GM19463 (cell line): ENCODE measurements around the gene RASIP1.
"Not testable (repeated sequence)": the region's sequence is repeated elsewhere in the genome, so short reads cannot be mapped to it uniquely, and the experiment has no call there.

ENCODE experiments used
- ATAC-seq: cut with Tn5 transposase; IDR thresholded peaks from one replicate; pipeline ENCODE4 v1.9.1; 2021; ENCODE audit warnings: mild to moderate bottlenecking, moderate library complexity; ENCODE audit not compliant: unreplicated experiment

The RASIP1 gene

DNA sequence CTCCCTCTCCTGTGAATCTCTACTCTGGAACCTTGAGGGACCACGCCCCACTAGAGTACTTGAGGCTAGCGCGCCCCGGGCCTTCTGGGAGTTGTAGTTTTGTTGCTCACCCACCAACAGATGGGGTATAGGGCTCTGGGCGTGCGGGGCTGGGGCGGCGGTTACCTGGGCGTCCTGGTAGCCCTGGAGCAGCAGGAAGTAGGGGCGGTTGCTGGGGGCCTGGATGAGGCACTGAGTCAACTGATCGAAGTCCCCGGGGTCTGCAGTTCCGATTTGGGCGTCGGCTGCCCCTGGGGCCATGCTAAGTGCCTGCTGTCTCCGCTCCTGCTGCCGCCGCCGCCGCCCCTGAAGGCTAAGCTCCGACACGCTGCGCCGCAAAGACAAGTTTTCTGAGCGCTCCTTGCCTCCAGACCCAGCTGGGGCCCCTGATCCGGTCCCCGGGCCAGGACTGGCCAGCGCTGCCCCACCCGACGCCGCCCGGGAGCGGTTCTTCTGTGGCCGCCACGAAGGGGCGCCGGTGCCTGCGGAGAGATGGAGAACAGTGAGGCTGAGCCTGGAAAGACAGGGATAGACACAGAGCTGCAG is 5.3 kb downstream of the RASIP1 start:
- no peak for ATAC-seq

DNA sequence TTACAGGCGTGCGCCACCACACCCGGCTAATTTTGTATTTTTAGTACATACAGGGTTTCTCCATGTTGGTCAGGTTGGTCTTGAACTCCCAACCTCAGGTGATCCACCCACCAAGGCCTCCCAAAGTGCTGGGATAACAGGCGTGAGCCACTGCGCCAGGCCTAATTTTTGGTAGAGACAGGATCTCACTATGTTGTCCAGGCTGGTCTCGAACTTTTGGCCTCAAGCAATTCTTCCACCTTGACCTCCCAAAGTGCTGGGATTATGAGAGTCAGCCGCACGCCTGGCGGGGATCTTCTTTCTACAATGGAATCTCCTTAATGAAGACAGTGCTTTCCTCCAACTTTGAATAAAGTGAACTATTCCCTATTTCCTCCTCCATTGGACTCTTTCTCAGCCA is 5.8 kb downstream of the RASIP1 start:
- no peak for ATAC-seq

DNA sequence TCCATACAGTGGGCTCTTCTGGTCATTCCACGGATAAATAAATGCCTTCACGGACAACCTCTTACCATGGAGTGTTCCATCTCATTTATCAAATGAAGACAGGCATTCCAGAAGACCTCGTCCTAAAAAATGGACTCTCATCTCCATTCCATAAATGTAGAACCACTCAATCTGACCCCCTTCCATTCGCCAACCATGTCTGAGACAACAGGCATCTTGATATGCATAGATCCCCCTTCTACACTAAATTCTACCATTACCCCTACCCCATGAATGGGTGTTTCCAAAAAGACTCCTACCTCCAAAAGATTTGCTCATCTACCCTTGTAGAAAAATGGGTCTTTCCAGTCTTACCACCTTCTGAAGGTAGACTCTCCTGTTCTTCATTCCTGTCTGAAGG is 9.0 kb downstream of the RASIP1 start:
- no peak for ATAC-seq

DNA sequence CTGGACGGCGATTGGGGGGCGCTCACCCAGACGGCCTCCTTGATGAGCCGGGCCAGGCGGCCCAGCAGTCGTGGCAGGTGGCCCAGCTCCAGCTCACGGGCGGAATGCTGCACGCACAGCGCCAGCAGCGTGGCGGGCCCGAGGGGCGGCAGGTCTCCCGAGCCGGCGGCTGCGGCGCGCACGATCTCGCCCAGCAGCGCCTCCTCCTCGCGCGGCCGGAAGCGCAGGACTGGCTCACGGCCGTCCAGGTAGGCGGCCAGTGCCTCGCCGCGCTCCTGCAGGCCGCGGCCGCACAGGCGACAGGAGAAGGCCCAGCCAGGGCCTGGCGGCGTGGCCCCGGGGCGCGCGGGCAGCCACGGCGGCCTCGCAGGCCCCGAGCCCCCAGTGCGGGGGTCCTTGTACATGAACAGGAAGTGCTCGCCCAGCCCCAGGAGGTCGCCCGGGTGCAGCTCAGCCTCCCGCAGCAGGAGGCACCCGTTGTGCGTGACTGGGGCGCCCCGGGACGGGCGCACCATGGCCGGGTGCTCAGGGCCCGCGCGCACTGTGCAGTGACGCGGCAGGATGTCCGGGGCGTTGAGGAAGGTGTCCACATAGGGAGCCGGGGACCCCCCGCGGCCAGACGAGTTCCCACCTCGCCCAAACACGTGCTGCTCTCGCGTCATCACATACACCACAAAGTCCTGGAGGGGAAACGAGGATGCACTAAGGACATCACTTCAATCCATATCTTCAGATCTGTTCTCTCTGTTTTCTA is 11.3 kb downstream of the RASIP1 start:
- no peak for ATAC-seq

DNA sequence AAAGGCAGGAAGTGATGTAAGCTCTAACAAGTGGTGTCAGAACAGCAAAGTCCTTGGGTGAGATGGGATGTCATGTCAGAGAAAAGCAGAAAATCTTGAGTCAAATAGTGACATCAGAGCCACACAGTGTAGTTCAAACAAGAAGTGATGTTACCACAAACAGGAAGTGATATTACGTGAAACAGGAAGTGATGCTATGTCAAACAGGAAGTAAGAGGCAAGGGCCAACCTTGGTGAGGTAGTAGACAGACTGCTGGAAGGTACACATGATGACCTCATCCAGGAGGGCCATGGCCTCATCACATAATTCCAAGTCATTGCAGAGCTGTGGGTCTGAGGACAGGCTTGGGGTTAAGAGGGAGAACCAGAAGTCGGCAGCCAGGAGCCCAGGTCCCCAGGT is 13.9 kb downstream of the RASIP1 start:
- ATAC-seq = no peak

DNA sequence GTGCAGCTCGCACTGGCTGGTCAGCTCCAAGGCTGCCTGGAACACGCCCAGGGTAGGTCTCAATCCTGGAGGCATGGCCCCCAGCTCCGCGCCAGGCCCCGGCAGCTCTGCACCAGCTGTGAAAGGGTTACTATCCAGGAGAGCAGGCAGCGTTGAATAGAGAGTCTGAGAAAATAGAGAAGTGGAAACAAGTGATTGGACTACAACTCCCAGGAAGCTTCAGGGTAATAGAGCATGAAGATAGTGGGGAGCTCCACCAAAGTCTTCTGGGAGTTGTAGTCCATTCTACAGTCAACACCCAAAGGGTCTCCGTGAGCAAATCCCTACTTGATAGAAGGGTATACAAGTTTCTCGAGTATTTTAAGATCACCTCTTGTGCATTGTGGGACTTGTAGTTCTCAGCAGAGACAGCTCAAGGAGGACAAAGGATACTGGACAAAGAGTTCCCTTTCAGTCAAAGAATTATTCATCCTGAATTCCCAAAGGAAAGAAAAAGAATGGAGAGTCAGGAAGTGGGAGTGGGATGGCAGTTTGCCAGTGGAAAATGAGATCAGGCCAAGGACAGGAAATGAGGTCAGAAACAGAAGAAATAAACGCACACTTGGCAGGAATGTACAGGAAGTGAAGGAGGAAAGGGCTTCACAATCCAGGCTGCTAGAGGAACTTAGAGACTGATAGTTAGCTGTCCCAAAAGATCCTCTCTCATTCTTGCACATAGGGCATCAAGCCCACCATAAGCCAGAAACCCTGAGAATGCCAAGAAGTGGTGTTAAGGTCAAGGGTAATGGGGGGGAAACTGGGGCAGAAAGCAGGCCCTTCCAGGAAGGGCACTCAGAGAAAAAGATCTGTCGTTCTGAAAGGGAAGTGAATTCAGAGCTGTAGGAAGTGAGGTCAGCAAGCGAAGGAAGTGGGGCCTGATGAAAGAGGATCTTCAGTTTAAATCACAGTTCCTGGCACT is 15.3 kb downstream of the RASIP1 start:
- no peak for ATAC-seq

DNA sequence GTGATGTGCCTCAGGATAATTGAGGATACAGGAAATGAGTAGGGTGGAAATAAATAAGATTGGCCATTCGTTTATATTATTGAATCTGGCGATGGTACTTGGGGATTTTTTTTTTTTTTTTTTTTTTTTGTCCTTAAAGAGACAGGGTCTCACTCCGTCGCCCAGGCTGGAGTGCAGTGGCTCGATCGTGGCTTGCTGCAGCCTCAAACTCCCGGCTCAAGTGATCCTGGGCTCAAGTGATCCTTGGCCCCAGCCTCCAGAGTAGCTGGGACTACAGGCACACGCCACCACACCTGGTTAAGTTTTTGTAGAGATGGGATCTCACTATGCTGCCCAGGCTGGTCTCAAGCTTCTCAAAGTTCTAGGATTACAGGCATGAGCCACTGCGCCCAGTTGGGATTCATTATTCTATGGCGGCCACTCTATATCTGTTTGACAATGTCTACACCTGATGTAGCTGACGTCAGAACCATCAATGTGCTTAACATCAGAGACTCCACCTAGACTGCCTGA is 18.2 kb downstream of the RASIP1 start:
- no peak for ATAC-seq

DNA sequence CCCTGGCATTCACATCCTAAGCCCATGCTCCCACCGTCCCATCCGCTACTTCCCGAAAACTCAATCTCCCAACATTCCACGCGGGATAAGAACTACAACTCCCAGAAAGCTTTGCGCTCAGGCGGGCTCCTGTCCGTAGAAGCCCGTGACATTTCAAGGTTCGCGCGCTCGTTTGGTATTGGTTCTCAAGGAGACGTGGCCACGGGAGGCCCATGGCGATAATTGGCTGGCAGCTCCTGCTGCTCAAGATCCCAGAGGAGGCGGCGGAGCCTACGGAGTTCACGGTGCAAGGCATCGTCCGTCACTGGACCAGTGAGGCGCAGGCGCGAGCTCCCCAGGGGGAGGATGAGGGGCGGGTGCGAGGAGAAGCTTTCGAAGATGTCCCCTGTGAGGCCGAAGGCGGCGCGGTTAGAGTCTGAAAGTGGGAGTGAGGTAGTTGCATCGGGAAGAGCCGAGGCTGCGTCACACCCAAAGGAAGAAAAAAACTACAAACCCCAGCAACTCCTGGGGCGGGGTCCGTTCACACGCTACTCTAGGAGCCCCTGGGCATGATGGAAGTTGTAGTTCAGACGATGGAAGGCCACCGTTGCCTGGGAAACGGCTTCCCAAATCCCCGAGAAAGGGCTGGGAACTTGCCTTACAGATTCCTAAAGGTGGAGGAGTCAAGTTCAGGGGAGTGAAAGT is 19.7 kb downstream of the RASIP1 start:
- ATAC-seq = peak; percentile 89

DNA sequence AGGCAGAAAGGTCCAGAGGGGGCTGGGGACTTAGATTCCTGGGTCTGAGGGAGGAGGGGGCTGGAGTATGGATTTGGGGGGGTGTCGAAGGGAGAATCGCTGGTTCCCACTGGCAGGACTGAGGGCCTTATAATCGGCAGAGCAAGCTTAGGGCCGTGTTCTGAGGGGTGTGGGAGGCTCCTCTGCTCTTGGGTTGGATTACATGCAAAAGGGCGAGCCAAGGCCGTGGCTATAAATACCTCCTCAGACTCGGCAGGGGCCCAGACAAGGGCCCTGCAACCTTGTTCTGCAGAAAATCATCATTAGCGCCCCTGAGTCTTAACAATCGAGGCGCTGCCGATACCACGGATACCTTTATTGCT is 20.2 kb downstream of the RASIP1 start:
- ATAC-seq = no peak

DNA sequence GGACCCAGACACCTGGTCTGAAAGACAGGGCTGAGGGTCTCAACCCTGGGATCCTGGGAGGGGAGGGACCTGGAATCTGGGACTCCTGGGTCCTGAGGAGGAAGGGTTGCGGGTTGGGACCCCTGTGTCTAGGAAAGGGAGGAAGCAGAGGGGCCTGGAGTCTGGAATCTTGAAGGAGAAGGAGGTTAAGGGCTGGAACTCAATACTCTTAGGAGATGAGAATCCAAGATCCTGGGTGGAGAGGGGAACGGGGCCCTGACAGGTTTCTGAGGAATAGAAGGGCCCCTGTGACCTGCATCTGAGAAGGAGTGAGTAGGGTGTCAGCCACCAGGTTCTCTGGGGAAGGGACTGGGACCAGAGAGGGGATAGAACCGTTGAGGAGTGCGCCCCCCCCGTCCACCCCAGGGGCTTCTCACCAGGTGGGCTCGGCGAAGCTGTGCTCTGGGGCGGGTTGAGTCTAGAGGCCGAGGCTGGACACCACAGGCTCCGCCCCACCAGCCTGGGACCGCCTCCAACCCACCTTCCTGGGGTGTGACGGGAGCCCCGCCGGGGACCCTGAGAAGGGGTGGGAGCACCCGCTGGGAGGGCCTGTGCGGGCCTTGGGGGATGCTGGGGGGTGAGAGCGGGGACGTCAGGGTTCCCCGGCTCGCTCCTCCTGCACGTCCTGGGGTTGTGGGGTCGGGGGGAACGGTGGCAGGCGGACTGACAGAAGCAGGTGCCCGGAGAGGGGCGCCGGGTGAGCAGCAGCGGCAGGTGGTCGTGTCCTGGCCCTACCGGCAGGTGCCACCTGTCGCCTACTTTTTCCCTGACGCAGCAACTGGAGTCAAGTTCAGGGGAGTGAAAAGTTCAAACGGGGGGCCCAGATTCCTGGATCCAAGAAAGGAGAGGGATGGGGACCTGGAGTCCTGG is 20.9 kb downstream of the RASIP1 start, which contains the start of gene MAMSTR:
MAMSTR (minus strand) TSS at position 463 of the 909 bp plus-strand sequence. CDS start 694 bp downstream, outside the sequence.
- ATAC-seq = no peak

DNA sequence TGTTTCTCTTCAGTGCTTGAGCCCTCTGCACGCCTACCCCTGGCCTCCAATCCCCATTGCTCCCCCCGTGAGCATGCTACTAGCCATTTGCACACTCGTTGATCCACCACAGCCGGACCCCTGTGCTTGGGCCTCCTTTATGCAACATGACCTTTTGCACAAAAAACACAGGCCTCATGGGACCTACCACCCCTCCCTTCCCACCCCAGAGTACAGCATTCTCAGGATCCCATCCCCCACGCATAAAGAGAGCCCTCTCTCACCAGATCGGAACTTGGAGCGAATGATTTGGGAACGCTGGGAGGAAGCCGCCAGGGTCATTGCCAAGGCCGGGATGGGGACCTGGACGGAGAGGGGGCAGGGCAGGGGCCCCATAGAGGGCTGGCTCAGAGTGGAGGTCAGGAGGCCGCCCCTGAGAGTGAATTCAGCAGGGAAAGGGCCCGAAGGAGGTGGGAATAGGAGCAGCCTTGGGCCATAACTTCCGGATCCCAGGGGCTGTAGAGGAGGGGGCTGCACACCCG is 21.6 kb downstream of the RASIP1 start:
- ATAC-seq = no peak

DNA sequence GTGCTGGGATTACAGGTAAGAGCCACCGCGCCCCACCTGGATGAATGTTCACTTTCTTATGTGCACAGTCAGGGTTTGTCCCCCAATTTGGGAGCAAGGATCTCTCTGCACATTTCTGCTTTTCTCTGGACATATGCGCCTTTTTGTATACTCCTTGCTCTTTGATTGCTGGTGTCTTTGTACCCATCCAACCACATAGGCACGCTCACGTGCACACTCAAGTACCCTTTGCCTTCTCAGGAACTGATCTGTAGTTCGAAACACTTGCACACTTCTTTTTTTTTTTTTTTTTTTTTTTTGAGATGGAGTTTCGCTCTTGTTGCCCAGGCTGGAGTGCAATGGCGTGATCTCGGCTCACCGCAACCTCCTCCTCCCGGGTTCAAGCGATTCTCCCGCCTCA is 22.3 kb downstream of the RASIP1 start:
- not testable (repeated sequence) for ATAC-seq

DNA sequence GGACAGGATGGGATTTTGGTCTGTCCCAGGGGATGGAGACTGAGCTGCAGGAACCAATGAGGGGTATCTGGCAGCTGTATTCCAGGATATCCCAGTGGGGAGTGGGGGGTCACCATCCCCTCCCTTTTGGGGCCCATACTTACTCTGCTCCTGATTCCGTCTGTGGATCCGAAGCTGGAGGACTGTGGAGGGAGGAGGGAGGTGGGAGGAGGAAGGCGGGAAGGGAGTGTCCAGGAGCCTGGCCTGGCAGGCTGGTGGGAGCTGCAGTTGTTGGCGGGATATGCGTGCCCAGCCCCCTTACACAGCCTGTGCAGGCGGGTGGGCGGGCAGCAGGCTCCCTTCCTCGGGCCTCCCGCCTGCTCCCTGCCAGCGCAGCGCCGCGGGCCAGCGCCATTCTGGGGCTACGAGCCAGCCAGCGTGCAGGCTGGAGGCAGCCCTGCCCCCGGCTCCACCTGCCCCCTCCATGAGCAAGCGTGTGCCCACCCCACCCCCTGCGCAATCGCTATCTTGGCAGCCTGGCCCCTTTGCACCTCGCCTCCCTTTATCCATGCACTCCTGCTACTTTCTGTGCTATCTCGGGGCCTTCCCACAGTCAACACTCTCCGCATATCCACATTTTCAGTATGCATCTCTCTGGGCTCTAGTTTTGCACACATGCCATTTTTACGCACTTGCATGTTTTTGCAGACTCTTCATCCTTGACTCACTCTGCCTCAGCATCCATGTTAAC is 23.7 kb downstream of the RASIP1 start:
- ATAC-seq = no peak

DNA sequence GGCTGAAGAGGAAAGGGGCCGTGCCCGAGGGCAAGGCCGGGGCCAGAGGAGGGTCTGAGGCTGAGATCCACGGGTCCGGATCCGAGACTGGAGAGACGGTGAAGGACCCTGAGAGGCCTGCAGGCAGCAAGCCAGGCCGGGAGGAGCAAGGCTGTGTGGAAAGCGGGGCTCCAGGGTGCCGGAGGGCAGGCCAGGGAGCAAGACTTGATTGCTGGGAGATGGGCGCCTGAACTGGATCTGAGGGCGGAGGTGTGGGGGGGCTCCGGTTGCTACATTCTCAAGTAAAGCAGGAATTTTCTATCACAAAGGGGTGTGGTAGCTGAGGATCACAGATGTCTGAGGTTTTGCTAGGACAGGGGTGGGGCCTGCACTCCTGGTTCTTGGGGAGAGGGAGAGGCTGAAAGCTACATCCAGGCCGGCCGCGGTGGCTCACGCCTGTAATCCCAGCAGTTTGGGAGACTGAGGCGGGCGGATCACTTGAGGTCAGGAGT is 24.7 kb downstream of the RASIP1 start:
- ATAC-seq = no peak

DNA sequence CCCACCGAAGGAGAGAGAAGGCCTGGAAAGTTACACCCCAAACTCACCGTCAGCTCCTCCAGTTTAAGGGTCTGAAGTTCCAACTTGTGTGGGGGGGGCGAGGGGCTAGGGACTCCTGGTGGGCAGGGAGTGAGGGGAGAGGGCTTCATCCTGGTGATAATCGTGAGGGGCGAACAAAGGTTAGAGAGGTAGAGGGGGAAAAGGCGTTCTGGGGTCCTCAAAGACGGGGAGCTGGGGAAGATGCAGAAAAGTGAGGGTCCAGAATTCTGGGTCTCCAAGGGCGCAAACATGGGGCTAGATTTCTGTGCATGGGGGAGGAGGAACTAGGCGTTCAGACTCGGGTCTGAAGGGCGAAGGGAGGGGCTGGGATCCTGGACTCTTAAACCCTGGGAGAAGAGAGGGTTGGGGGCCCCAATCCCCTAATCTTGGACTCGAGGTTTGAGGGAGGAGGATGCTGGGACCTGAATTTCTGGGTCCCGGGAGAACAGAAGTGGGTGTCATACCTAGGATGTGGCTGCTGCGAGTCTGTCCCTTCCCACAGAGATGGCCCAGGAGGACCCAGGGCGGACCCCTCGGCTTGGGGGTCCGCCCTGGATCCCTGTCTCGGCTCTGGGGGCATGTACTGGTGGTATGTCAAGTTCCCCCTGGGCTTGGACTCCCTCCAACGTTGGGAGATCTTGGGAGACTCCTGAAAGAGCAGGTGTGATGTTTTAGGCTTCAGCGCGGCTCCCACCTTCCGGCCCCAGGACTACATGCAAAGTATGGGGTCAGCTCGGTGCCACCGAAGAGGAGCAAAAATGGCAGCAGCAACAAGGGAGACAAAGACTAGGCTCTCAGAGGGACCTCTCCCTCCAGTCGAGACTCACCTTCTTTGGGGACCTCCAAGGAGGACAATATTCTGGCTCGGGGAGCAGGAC is 25.4 kb downstream of the RASIP1 start:
- no peak for ATAC-seq

DNA sequence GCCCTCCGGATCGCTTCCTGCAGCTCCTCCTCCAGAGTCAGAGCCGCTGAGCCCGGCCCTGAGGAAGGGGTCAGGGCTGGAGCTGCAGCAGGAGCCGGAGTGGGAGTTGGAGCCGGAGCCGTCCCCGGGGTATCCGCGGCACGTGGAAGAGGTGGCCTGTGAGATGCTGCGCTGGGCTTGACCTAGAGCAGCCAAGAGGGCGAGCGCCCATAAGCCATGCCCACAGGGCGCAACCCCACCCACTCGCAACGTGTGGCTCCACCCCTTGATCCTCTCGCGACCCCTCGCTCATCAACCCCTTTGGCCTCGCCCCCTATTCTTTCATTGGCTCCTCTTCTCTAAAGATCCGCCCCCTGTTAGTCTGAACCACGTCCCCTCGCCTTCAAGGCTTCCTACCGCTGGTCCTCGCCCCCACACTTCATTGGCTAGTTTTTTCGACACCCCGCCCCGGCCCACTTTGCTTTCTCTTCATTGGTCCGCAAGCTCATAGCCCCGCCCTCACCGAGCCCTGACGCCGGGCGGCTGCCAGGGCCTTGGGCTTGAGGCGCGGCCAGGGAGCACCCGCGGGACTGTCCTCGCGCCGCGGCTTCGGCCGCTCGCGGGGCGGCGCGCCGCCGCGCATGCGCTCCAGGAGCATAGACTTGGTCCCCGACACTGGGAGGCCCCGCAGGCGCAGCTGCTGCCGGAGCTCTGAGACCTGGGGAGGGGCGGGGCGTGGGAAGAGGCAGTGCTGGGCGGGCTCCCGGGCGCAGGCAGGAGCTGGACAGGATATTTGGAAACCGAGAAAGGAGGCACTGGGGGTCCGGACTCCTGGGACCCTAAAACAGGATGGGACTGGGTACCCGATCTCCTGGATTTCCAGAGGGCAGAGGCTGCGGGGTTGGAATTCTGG is 26.3 kb downstream of the RASIP1 start:
- peak; percentile 88 for ATAC-seq
